H1 (cell line): ENCODE results near the gene STRIP2.
A peak's percentile ranks its signal among the peaks of the same experiment; 100 is the strongest.

Experiments used
- CEBPB ChIP-seq: IDR thresholded peaks from 2 replicates; pipeline ENCODE4 v1.6.1; 2012; ENCODE audit warnings: low read depth, low read length
- CTCF ChIP-seq, 3 experiments: IDR thresholded peaks; 1 replicate in 2 of 3; 2 replicates in 1 of 3; pipeline versions ENCODE4 v1.5.1 to v1.6.1; 2011; ENCODE audit warnings: low read length in 3 of 3, mild to moderate bottlenecking in 3 of 3, inconsistent platforms in 2 of 3, low read depth in 1 of 3, moderate library complexity in 1 of 3; ENCODE audit not compliant: insufficient read depth in 1 of 3; ENCODE audit errors: control extremely low read depth in 1 of 3
- KDM5A ChIP-seq: fragments of 200-600 bp; IDR thresholded peaks from 2 replicates; pipeline ENCODE4 v1.7.1; 2012; ENCODE audit warnings: mild to moderate bottlenecking, low read length, inconsistent platforms, mixed read lengths
- MAFK ChIP-seq: IDR thresholded peaks from 2 replicates; pipeline ENCODE4 v1.6.1; 2012; ENCODE audit warnings: low read depth, mild to moderate bottlenecking, improper control_type of control experiment, low read length

- TF ChIP-seq MAFK (no peak), CTCF (IDR thresholded peaks at IDR 0.05; ENCODE audit: control extremely low read depth in 1 of 3, insufficient read depth in 1 of 3, low read depth in 1 of 3, low read length in 3 of 3) (peak; percentile 22 to 39 (median 34)), KDM5A (no peak), CEBPB (no peak)
These were observed at the start of gene STRIP2 for GRCh38 chr7:129433847-129434674.
